ENCODE measurements around the gene PFDN5.

The PFDN5 gene

DNA sequence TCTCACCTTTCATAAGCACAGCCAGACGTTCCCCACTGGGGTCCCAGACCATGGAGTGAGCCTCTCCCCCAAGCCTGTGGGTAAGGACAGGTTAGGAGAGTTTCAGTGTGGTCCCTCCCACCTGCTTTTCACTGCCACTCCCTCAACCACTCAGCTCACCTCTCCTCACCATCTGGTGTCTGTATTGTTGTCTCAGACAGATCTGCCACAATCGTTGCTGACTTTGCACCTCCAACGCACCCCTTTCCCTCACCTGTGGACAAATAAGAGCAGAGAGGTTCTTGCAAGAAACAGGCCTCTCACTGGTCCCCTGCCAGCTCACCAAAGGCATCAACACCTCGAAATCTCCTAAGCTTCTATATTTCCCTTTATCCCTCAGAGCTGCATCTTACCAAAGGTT, 12.9 kb downstream of the PFDN5 start:
- Histone ChIP-seq H3K27me3 (ENCODE audit: insufficient read depth, poor library complexity, severe bottlenecking) (no peaks in the 10 kb centered on the region), H3K27ac (replicated peaks) (no peak overlapping the region), H3K4me3 (replicated peaks; ENCODE audit: insufficient read depth, low read length) (no peak overlapping the region)
- no peak for DNase-seq (ENCODE audit: low read depth in 1 of 2, low spot score in 1 of 2)
- TF ChIP-seq GABPA (IDR thresholded peaks at IDR 0.05; ENCODE audit: low read depth), result no peak
- TF ChIP-seq POLR2AphosphoS5 (IDR thresholded peaks at IDR 0.05; ENCODE audit: low read depth), result no peak
- no peak for TF ChIP-seq REST (IDR thresholded peaks at IDR 0.05; ENCODE audit: insufficient replicate concordance, low read depth)
- TF ChIP-seq, protein P1, sequence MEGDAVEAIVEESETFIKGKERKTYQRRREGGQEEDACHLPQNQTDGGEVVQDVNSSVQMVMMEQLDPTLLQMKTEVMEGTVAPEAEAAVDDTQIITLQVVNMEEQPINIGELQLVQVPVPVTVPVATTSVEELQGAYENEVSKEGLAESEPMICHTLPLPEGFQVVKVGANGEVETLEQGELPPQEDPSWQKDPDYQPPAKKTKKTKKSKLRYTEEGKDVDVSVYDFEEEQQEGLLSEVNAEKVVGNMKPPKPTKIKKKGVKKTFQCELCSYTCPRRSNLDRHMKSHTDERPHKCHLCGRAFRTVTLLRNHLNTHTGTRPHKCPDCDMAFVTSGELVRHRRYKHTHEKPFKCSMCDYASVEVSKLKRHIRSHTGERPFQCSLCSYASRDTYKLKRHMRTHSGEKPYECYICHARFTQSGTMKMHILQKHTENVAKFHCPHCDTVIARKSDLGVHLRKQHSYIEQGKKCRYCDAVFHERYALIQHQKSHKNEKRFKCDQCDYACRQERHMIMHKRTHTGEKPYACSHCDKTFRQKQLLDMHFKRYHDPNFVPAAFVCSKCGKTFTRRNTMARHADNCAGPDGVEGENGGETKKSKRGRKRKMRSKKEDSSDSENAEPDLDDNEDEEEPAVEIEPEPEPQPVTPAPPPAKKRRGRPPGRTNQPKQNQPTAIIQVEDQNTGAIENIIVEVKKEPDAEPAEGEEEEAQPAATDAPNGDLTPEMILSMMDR (IDR thresholded peaks at IDR 0.05; ENCODE audit: insufficient read depth, low read length), result no peak
- TF ChIP-seq SPI1 (IDR thresholded peaks at IDR 0.05; ENCODE audit: borderline replicate concordance, low read depth), result no peak

DNA sequence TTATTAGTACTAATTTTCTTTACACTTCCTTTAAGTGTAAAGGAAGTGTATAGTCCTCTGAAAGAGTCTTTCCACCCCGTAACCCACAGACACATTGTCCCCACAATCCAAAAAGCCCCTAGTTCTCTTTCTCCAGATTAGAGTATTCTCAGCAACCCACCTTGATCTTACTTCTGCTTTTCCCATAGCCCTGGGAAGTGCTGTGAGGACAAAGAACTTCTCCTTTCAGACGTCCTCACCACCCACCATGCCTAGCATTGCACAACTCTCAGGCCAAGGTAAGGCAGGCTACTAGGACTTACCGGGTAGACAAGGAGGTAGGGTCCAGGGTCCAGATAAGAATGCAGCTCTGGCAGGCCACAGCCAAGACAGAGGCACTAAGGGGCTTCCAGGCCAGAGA, 18.7 kb downstream of the PFDN5 start:
- TF ChIP-seq SPI1 (IDR thresholded peaks at IDR 0.05; ENCODE audit: borderline replicate concordance, low read depth), result peak; percentile 57; the same call in 1 of the 2 replicates
- no peak for TF ChIP-seq POLR2AphosphoS5 (IDR thresholded peaks at IDR 0.05; ENCODE audit: low read depth)
- H3K4me3 ChIP-seq (replicated peaks; ENCODE audit: insufficient read depth, low read length), result no peak overlapping the region
- DNase-seq (ENCODE audit: low read depth in 1 of 2, low spot score in 1 of 2), result peak in 1 of 2 experiments; percentile 80
- H3K27ac ChIP-seq (replicated peaks), result no peak overlapping the region
- H3K27me3 ChIP-seq (ENCODE audit: insufficient read depth, poor library complexity, severe bottlenecking), result no peaks in the 10 kb centered on the region

DNA sequence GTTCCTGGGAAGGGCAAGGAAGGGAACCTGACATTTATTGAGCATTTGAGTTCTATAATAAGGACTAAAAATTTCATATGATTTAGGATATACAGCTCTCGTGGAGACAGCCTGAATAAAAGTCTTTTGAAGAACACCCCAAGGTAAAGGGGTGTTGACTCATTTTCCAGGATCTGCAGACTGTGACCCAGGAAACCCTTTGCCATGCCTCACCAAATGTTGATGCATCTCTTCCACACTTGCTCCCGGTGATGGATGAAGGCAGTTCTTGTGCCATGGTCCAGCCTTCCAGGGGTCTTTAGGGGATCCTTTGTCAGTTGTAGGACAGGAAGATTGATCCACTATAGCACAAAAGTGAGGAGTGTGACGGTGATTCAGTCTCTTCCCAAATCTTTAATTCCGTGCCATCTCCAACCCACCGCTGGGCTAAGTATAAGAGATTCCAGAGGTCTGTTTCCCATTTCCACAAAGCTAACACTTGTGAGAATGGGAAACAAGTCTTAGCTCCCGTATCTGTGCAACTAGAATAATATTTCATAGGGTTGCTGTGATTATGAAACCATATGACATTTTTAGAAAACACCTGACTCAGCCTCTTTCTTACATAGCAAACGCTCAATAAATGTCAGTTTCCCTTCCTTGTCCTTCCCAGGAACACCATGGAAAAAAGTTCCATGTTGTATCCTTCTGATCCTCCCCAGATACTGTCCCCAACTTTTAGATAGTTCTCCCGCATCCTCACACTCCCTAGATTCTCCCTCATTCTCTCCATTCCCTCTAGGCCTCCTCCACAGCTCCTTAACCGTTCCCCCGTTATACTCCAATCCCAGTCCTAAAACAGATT, 25.2 kb downstream of the PFDN5 start:
- no peak for DNase-seq (ENCODE audit: low read depth in 1 of 2, low spot score in 1 of 2)

More for the DNA sequence above, 25.2 kb downstream of the PFDN5 start:
- TF ChIP-seq REST (IDR thresholded peaks at IDR 0.05; ENCODE audit: insufficient replicate concordance, low read depth) (no peak), POLR2AphosphoS5 (IDR thresholded peaks at IDR 0.05; ENCODE audit: low read depth) (no peak), SPI1 (IDR thresholded peaks at IDR 0.05; ENCODE audit: borderline replicate concordance, low read depth) (no peak), GABPA (IDR thresholded peaks at IDR 0.05; ENCODE audit: low read depth) (no peak)
- TF ChIP-seq, protein P1 (IDR thresholded peaks at IDR 0.05; ENCODE audit: insufficient read depth, low read length), result no peak
- H3K27ac ChIP-seq (replicated peaks), result peak overlapping the region; percentile 89
- no peaks in the 10 kb centered on the region for H3K27me3 ChIP-seq (ENCODE audit: insufficient read depth, poor library complexity, severe bottlenecking)
- H3K4me3 ChIP-seq (replicated peaks; ENCODE audit: insufficient read depth, low read length), result peak overlapping the region; percentile 66

Measured in HL-60 (cell line).